Cortex of kidney (tissue), 1 donor: ENCODE data around the gene POLR3H.

Source experiments
- DNase-seq: peaks from one replicate; lab custom pipeline; 2025; lab: John Stamatoyannopoulos, UW

POLR3H gene

GRCh38 chr22:41481925-41482318 is 62.3 kb downstream of the POLR3H start:
- no peak for DNase-seq

DNA sequence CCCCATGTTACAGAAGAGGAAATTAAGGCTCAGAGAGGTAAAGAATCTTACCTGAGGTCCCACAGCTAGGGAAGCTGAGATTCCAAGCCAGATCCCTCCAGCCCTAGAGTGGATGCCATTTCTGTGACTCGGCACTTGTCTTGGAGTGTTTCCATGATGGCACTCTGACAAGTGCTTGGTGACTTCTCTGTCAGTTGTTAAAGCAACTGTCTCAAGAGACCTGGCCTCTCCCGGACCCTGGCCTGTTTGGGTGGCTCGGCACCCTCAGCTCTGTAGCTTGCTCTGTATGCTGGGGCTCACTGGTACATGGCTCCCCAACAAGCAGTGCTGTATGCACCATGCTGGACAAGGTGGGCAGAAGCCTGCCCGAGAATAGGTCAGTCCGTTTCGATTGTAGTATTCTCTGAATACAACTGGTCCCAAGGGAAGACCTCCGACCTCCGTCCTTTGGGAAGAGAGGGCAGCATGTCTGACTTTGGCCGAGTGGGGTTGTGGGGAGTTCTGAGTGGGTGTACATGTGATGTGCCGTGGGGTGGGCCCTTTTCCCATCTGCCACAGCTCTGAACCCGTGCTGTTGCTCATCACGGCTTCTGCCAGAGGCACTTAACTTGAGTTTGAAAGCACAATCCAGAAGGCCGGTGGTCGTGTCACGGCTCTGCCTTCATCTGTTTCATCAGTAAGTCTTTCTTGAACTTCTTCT is 63.0 kb downstream of the POLR3H start:
- no peak for DNase-seq

DNA sequence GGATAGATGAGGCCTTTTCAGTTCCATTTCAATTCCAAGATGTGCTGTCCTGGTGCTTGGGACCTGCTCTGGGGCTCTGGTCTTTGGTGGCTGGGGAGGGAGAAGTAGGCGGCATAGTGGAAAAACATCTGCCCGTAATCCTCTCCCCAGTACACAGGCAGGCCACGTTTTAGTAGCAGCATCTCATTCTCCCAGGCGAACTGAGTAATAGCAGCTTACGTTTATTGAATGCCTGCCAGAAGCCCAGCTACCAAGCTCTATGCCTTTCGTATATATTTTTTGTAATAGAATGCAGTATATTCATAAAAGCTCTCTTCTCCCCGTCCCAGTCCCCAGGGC is 63.9 kb downstream of the POLR3H start:
- DNase-seq: no peak

- DNase-seq: no peak
These were observed 64.4 kb downstream of the POLR3H start for GRCh38 chr22:41479671-41480396.

DNA sequence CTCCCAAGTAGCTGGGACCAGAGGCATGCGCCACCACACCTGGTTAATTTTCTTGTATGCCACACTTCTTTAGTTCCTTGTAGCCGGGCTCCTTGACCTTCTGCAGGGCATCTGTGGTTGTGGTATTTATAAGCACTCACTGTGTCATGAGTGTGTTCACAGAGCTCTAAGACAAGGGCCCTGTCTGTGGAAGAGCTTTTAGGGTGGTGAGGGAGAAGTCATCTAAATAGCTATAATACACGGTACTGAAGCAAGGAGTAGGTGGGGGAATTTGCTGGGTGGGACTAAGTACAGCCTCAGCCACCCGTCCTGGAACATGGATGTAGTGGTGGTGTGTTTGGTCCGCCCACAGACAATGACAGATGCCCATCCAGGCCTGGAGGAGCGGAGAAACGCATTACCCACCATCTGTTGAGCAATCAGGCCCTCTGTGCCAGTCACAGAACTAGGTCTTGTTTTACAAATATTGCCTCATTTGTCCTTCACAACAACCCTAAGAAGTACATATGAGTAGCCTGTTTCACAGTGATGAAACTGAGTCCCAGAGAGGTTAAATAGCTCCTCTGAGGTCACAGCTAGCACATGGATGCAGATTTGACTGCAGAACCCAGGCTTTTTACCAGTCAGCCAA is 65.3 kb downstream of the POLR3H start:
- DNase-seq: no peak

- no peak for DNase-seq
These were observed 65.8 kb downstream of the POLR3H start for GRCh38 chr22:41478473-41478872.
